Measurements from ENCODE around the gene POM121L2. TPM values are rescaled to one million over a fixed set of nuclear protein-coding genes. Genes with fewer than 3 reads are reported as not detected.

POM121L2 gene
- total RNA-seq, 1 donor = not detected

GRCh38 chr6:27287751-27288135 lies 24.3 kb downstream of the POM121L2 start:
- no peak overlapping the region for H3K4me3 ChIP-seq (ENCODE audit: low read depth, low read length)
- no peak for TF ChIP-seq CTCF (IDR thresholded peaks at IDR 0.05; ENCODE audit: insufficient read depth, low read length)
- no peak for DNase-seq (ENCODE audit: low read depth)

GRCh38 chr6:27286141-27286540 lies 25.9 kb downstream of the POM121L2 start:
- H3K4me3 ChIP-seq (ENCODE audit: low read depth, low read length) = no peak overlapping the region
- DNase-seq (ENCODE audit: low read depth) = no peak
- no peak for TF ChIP-seq CTCF (IDR thresholded peaks at IDR 0.05; ENCODE audit: insufficient read depth, low read length)

GRCh38 chr6:27283279-27283678 lies 28.8 kb downstream of the POM121L2 start:
- no peak overlapping the region for H3K4me3 ChIP-seq (ENCODE audit: low read depth, low read length)
- DNase-seq (ENCODE audit: low read depth) = no peak
- no peak for TF ChIP-seq CTCF (IDR thresholded peaks at IDR 0.05; ENCODE audit: insufficient read depth, low read length)

- no peak for DNase-seq (ENCODE audit: low read depth)
- no peak overlapping the region for H3K4me3 ChIP-seq (ENCODE audit: low read depth, low read length)
- no peak for TF ChIP-seq CTCF (IDR thresholded peaks at IDR 0.05; ENCODE audit: insufficient read depth, low read length)
Observed at GRCh38 chr6:27281569-27281968, 30.5 kb downstream of the POM121L2 start.

- DNase-seq (ENCODE audit: low read depth) = no peak
- H3K4me3 ChIP-seq (ENCODE audit: low read depth, low read length) = no peak overlapping the region
- no peak for TF ChIP-seq CTCF (IDR thresholded peaks at IDR 0.05; ENCODE audit: insufficient read depth, low read length)
Observed at GRCh38 chr6:27281105-27281539, 31.0 kb downstream of the POM121L2 start.

- DNase-seq (ENCODE audit: low read depth) = peak; percentile 14
- peak overlapping the region; percentile 42 for H3K4me3 ChIP-seq (ENCODE audit: low read depth, low read length)
- no peak for TF ChIP-seq CTCF (IDR thresholded peaks at IDR 0.05; ENCODE audit: insufficient read depth, low read length)
Observed at GRCh38 chr6:27280540-27281000, 31.5 kb downstream of the POM121L2 start.

- TF ChIP-seq CTCF (IDR thresholded peaks at IDR 0.05; ENCODE audit: insufficient read depth, low read length) = no peak
- DNase-seq (ENCODE audit: low read depth) = peak; percentile 61
- peak overlapping the region; percentile 48 for H3K4me3 ChIP-seq (ENCODE audit: low read depth, low read length)
Observed at GRCh38 chr6:27280064-27280539, 32.0 kb downstream of the POM121L2 start.
